HG02885 (cell line): ENCODE data around the gene CTNNA2.

ENCODE experiments used
- ATAC-seq: cut with Tn5 transposase; IDR thresholded peaks from one replicate; pipeline ENCODE4 v1.9.1; 2021; ENCODE audit warnings: mild to moderate bottlenecking; ENCODE audit not compliant: unreplicated experiment, poor library complexity

Gene CTNNA2

GRCh38 chr2:80490964-80491363 lies 978.1 kb downstream of the CTNNA2 start:
- no peak for ATAC-seq

- no peak for ATAC-seq
Observed at GRCh38 chr2:80496346-80496745, 983.5 kb downstream of the CTNNA2 start.

GRCh38 chr2:80496775-80497174 lies 983.9 kb downstream of the CTNNA2 start:
- no peak for ATAC-seq

GRCh38 chr2:80499095-80499494 lies 986.2 kb downstream of the CTNNA2 start:
- no peak for ATAC-seq

- no peak for ATAC-seq
Observed at GRCh38 chr2:80501874-80502624, 989.2 kb downstream of the CTNNA2 start.

- ATAC-seq: no peak
Observed at GRCh38 chr2:80506563-80506962, 993.7 kb downstream of the CTNNA2 start.

- ATAC-seq: no peak
Observed at GRCh38 chr2:80510716-80511115, 997.9 kb downstream of the CTNNA2 start.

- no peak for ATAC-seq
Observed at GRCh38 chr2:80515964-80516363, 1003.1 kb downstream of the CTNNA2 start.

GRCh38 chr2:80517316-80517715 lies 1004.5 kb downstream of the CTNNA2 start:
- ATAC-seq: no peak

GRCh38 chr2:80519121-80519643 lies 1006.3 kb downstream of the CTNNA2 start:
- ATAC-seq: no peak

GRCh38 chr2:80519699-80520291 lies 1006.9 kb downstream of the CTNNA2 start:
- no peak for ATAC-seq

- ATAC-seq: peak; percentile 59
Observed at GRCh38 chr2:80525152-80525551, 1012.3 kb downstream of the CTNNA2 start.

GRCh38 chr2:80527119-80527518 lies 1014.3 kb downstream of the CTNNA2 start:
- no peak for ATAC-seq

GRCh38 chr2:80529466-80530165 lies 1016.8 kb downstream of the CTNNA2 start:
- no peak for ATAC-seq

- ATAC-seq: peak; percentile 69
Observed at GRCh38 chr2:80530442-80531064, 1017.7 kb downstream of the CTNNA2 start.

- ATAC-seq: no peak
Observed at GRCh38 chr2:80531319-80531718, 1018.5 kb downstream of the CTNNA2 start.

GRCh38 chr2:80545420-80546210 lies 1032.8 kb downstream of the CTNNA2 start:
- ATAC-seq: no peak

GRCh38 chr2:80546766-80547165 lies 1033.9 kb downstream of the CTNNA2 start:
- no peak for ATAC-seq

GRCh38 chr2:80547344-80547743 lies 1034.5 kb downstream of the CTNNA2 start:
- ATAC-seq: no peak

GRCh38 chr2:80548469-80548868 lies 1035.6 kb downstream of the CTNNA2 start:
- no peak for ATAC-seq
